Astrocyte (in vitro differentiated cells and primary cell): ENCODE results near the gene MARCHF10. TPM values are rescaled to one million over a fixed set of nuclear protein-coding genes. Genes with fewer than 3 reads are reported as not detected.

ENCODE experiments used
- DNase-seq: peaks from one replicate; pipeline ENCODE4 v3.0.0-alpha.2; 2010; ENCODE audit warnings: low read depth
- FAIRE-seq: peaks from 2 replicates; lab custom pipeline; 2011; peaks lifted over from hg19 to GRCh38; lab: Jason Lieb, UNC
- H2AFZ ChIP-seq: 2 replicates; pipeline ENCODE4 v1.6.0; 2012; ENCODE audit warnings: low read depth, low read length, inconsistent platforms
- H3K27ac ChIP-seq: 2 replicates; pipeline ENCODE4 v1.5.1; 2011; ENCODE audit warnings: low read depth, low read length, inconsistent platforms
- H3K27me3 ChIP-seq: 2 replicates; pipeline ENCODE4 v1.6.0; 2011; ENCODE audit warnings: low read length, inconsistent platforms; ENCODE audit not compliant: insufficient read depth
- H3K36me3 ChIP-seq: 2 replicates; pipeline ENCODE4 v1.5.1; 2011; ENCODE audit warnings: low read length, inconsistent platforms; ENCODE audit not compliant: insufficient read depth
- H3K4me1 ChIP-seq: 2 replicates; pipeline ENCODE4 v1.5.1; 2011; ENCODE audit warnings: low read length, inconsistent platforms; ENCODE audit not compliant: insufficient read depth
- H3K4me2 ChIP-seq: 2 replicates; pipeline ENCODE4 v1.6.0; 2012; ENCODE audit warnings: low read length, inconsistent platforms
- H3K4me3 ChIP-seq: 2 replicates; pipeline ENCODE4 v1.5.1; 2011; ENCODE audit warnings: low read depth, mild to moderate bottlenecking, low read length, inconsistent platforms; ENCODE audit not compliant: insufficient read depth
- H3K79me2 ChIP-seq: 2 replicates; pipeline ENCODE4 v1.6.0; 2012; ENCODE audit warnings: mild to moderate bottlenecking, low read length, inconsistent platforms; ENCODE audit not compliant: insufficient read depth
- H3K9ac ChIP-seq: 2 replicates; pipeline ENCODE4 v1.6.0; 2012; ENCODE audit warnings: mild to moderate bottlenecking, low read length, inconsistent platforms
- H3K9me3 ChIP-seq: 2 replicates; pipeline ENCODE4 v1.5.1; 2012; ENCODE audit warnings: low read depth, mild to moderate bottlenecking, low read length, inconsistent platforms; ENCODE audit not compliant: insufficient read depth
- H4K20me1 ChIP-seq: 2 replicates; pipeline ENCODE4 v1.6.0; 2012; ENCODE audit warnings: low read length, inconsistent platforms; ENCODE audit not compliant: insufficient read depth
- H3K27ac Mint-ChIP-seq: one replicate; pipeline ENCODE4 v1.8.0; 2021; ENCODE audit warnings: mild to moderate bottlenecking, mixed read lengths; ENCODE audit not compliant: unreplicated experiment
- H3K27me3 Mint-ChIP-seq: one replicate; pipeline ENCODE4 v1.8.0; 2021; ENCODE audit warnings: low read depth, mixed read lengths; ENCODE audit not compliant: unreplicated experiment
- H3K36me3 Mint-ChIP-seq: one replicate; pipeline ENCODE4 v1.8.0; 2021; ENCODE audit warnings: low read depth, mixed read lengths; ENCODE audit not compliant: unreplicated experiment
- H3K4me1 Mint-ChIP-seq: one replicate; pipeline ENCODE4 v1.8.0; 2021; ENCODE audit warnings: low read depth, mixed read lengths; ENCODE audit not compliant: unreplicated experiment
- H3K4me3 Mint-ChIP-seq: one replicate; pipeline ENCODE4 v1.8.0; 2021; ENCODE audit warnings: mild to moderate bottlenecking, moderate library complexity, mixed read lengths; ENCODE audit not compliant: unreplicated experiment
- H3K9me3 Mint-ChIP-seq: one replicate; pipeline ENCODE4 v1.8.0; 2021; ENCODE audit warnings: mild to moderate bottlenecking, mixed read lengths; ENCODE audit not compliant: unreplicated experiment
- EZH2 ChIP-seq: IDR thresholded peaks from 2 replicates; pipeline ENCODE4 v1.6.1; 2012; ENCODE audit warnings: mild to moderate bottlenecking, low read length, inconsistent platforms; ENCODE audit not compliant: insufficient read depth
- total RNA-seq: library from RNA; stranded (reverse); gene quantifications from 2 replicates; pipeline ENCODE4 v1.2.1, GENCODE V29; 2021
- TF ChIP-seq, protein P1 (sequence below): IDR thresholded peaks from 2 replicates; pipeline ENCODE4 v1.5.1; 2011; ENCODE audit warnings: low read depth, mild to moderate bottlenecking, inconsistent platforms, low read length, moderate library complexity; ENCODE audit not compliant: insufficient read depth

MARCHF10 gene
- total RNA-seq, 1 donor from 2014 or later: not detected

- TF ChIP-seq EZH2: no peak
- TF ChIP-seq, protein P1, sequence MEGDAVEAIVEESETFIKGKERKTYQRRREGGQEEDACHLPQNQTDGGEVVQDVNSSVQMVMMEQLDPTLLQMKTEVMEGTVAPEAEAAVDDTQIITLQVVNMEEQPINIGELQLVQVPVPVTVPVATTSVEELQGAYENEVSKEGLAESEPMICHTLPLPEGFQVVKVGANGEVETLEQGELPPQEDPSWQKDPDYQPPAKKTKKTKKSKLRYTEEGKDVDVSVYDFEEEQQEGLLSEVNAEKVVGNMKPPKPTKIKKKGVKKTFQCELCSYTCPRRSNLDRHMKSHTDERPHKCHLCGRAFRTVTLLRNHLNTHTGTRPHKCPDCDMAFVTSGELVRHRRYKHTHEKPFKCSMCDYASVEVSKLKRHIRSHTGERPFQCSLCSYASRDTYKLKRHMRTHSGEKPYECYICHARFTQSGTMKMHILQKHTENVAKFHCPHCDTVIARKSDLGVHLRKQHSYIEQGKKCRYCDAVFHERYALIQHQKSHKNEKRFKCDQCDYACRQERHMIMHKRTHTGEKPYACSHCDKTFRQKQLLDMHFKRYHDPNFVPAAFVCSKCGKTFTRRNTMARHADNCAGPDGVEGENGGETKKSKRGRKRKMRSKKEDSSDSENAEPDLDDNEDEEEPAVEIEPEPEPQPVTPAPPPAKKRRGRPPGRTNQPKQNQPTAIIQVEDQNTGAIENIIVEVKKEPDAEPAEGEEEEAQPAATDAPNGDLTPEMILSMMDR: no peak
- H2AFZ ChIP-seq: no peak overlapping the region
- no peaks in the 10 kb centered on the region for H3K9me3 ChIP-seq
- H4K20me1 ChIP-seq: no peaks in the 10 kb centered on the region
- FAIRE-seq: no peak
- Mint-ChIP-seq H3K27ac (no peak overlapping the region), H3K4me1 (peaks cover 6% of the 10 kb centered on the region), H3K36me3 (no peaks in the 10 kb centered on the region), H3K27me3 (peaks cover 17% of the 10 kb centered on the region), H3K9me3 (peaks cover 2% of the 10 kb centered on the region), H3K4me3 (no peak overlapping the region)
- H3K79me2 ChIP-seq: no peaks in the 10 kb centered on the region
- H3K4me2 ChIP-seq: no peak overlapping the region
- no peak overlapping the region for H3K9ac ChIP-seq
- H3K4me3 ChIP-seq: no peak overlapping the region
- no peak overlapping the region for H3K27ac ChIP-seq
- no peak for DNase-seq
- H3K4me1 ChIP-seq: no peaks in the 10 kb centered on the region
- no peaks in the 10 kb centered on the region for H3K36me3 ChIP-seq
- H3K27me3 ChIP-seq: peaks cover 2% of the 10 kb centered on the region
These were observed 66.8 kb downstream of the MARCHF10 start for GRCh38 chr17:62741290-62741689.

GRCh38 chr17:62739645-62740388 lies 68.3 kb downstream of the MARCHF10 start:
- DNase-seq (no peak), FAIRE-seq (no peak)
- Mint-ChIP-seq H3K4me3 (no peak overlapping the region), H3K36me3 (no peaks in the 10 kb centered on the region), H3K27ac (no peak overlapping the region), H3K4me1 (peaks cover 6% of the 10 kb centered on the region), H3K27me3 (peaks cover 6% of the 10 kb centered on the region), H3K9me3 (peaks cover 2% of the 10 kb centered on the region)
- no peak overlapping the region for H3K4me3 ChIP-seq
- no peak overlapping the region for H3K27ac ChIP-seq
- no peaks in the 10 kb centered on the region for H3K79me2 ChIP-seq
- TF ChIP-seq, protein P1: no peak
- no peak for TF ChIP-seq EZH2
- H3K4me1 ChIP-seq: no peaks in the 10 kb centered on the region
- H3K27me3 ChIP-seq: peaks cover 2% of the 10 kb centered on the region
- no peak overlapping the region for H3K4me2 ChIP-seq
- H3K36me3 ChIP-seq: no peaks in the 10 kb centered on the region
- no peak overlapping the region for H3K9ac ChIP-seq
- H2AFZ ChIP-seq: no peak overlapping the region
- H3K9me3 ChIP-seq: no peaks in the 10 kb centered on the region
- H4K20me1 ChIP-seq: no peaks in the 10 kb centered on the region

GRCh38 chr17:62738281-62738680 lies 69.8 kb downstream of the MARCHF10 start:
- Mint-ChIP-seq H3K4me3 (no peak overlapping the region), H3K4me1 (peaks cover 6% of the 10 kb centered on the region), H3K9me3 (no peaks in the 10 kb centered on the region), H3K27me3 (no peaks in the 10 kb centered on the region), H3K27ac (no peak overlapping the region), H3K36me3 (no peaks in the 10 kb centered on the region)
- Histone ChIP-seq H3K9ac (no peak overlapping the region), H3K4me2 (no peak overlapping the region), H3K79me2 (no peaks in the 10 kb centered on the region), H3K4me1 (no peaks in the 10 kb centered on the region), H3K27me3 (peaks cover 2% of the 10 kb centered on the region), H4K20me1 (no peaks in the 10 kb centered on the region), H2AFZ (no peak overlapping the region), H3K9me3 (no peaks in the 10 kb centered on the region), H3K36me3 (no peaks in the 10 kb centered on the region), H3K4me3 (no peak overlapping the region), H3K27ac (no peak overlapping the region)
- FAIRE-seq: no peak
- no peak for DNase-seq
- TF ChIP-seq, protein P1: no peak
- TF ChIP-seq EZH2: no peak
